ENCODE measurements around the gene LRP3. TPM values are rescaled to one million over a fixed set of nuclear protein-coding genes. Genes with fewer than 3 reads are reported as not detected.
"Not testable (repeated sequence)": the region's sequence is repeated elsewhere in the genome, so short reads cannot be mapped to it uniquely, and the experiment has no call there.

The LRP3 gene
- total RNA-seq, 2 experiments from 2014 or later = not detected

GRCh38 chr19:33176670-33177416 lies 17.3 kb upstream of the LRP3 start:
- H3K4me3 Mint-ChIP-seq = peak overlapping the region; percentile 95
- POLR2A ChIA-PET = interaction anchor here (0.6 to 2.8 kb wide), 13 partner anchors 11 to 599 kb away, joined by 3 to 62 read pairs (median 5); no protein-coding TSS in a partner anchor
- H3K27me3 Mint-ChIP-seq (ENCODE audit: low read depth) = peaks cover 6% of the 10 kb centered on the region
- peaks cover 12% of the 10 kb centered on the region for H3K36me3 Mint-ChIP-seq (ENCODE audit: low read depth)
- CTCF ChIA-PET = interaction anchor here (0.9 to 3.8 kb wide), 19 partner anchors 8 to 596 kb away, joined by 3 to 58 read pairs (median 7); partner anchors contain the start of genes CEBPG and PDCD5
- ATAC-seq (peak; percentile 86), DNase-seq (peak; percentile 96)
- peak overlapping the region; percentile 96 for H3K27ac Mint-ChIP-seq
- H3K4me1 Mint-ChIP-seq (ENCODE audit: low read depth) = peaks cover 30% of the 10 kb centered on the region
- H3K9me3 Mint-ChIP-seq (ENCODE audit: insufficient read depth) = no peaks in the 10 kb centered on the region

- peaks cover 29% of the 10 kb centered on the region for H3K4me1 Mint-ChIP-seq (ENCODE audit: low read depth)
- ATAC-seq (no peak), DNase-seq (no peak)
- peaks cover 12% of the 10 kb centered on the region for H3K36me3 Mint-ChIP-seq (ENCODE audit: low read depth)
- ChIA-PET POLR2A (interaction anchor here (0.7 to 2.8 kb wide), 9 partner anchors 12 to 591 kb away, joined by 4 to 62 read pairs (median 5); no protein-coding TSS in a partner anchor), CTCF (interaction anchor here (1.0 to 3.8 kb wide), 18 partner anchors 7 to 596 kb away, joined by 3 to 58 read pairs (median 8); partner anchors contain the start of genes CEBPG and PDCD5)
- peak overlapping the region; percentile 95 for H3K4me3 Mint-ChIP-seq
- no peaks in the 10 kb centered on the region for H3K9me3 Mint-ChIP-seq (ENCODE audit: insufficient read depth)
- peaks cover 6% of the 10 kb centered on the region for H3K27me3 Mint-ChIP-seq (ENCODE audit: low read depth)
- peak overlapping the region; percentile 96 for H3K27ac Mint-ChIP-seq
These were observed 16.6 kb upstream of the LRP3 start for GRCh38 chr19:33177417-33177979.

- POLR2A ChIA-PET = no interaction called here
- Mint-ChIP-seq H3K27me3 (ENCODE audit: low read depth) (peaks cover 8% of the 10 kb centered on the region), H3K4me1 (ENCODE audit: low read depth) (peaks cover 9% of the 10 kb centered on the region), H3K4me3 (no peak overlapping the region), H3K27ac (no peak overlapping the region), H3K36me3 (ENCODE audit: low read depth) (no peaks in the 10 kb centered on the region), H3K9me3 (ENCODE audit: insufficient read depth) (no peaks in the 10 kb centered on the region)
- CTCF ChIA-PET = interaction anchor here (1.0 to 4.8 kb wide), 4 partner anchors 10 to 44 kb away, joined by 3 to 57 read pairs (median 19); no protein-coding TSS in a partner anchor
- no peak for DNase-seq
- ATAC-seq = no peak
These were observed 7.5 kb upstream of the LRP3 start for GRCh38 chr19:33186431-33187182.

- ATAC-seq (no peak), DNase-seq (no peak)
- Mint-ChIP-seq H3K4me1 (ENCODE audit: low read depth) (peaks cover 9% of the 10 kb centered on the region), H3K27ac (no peak overlapping the region), H3K9me3 (ENCODE audit: insufficient read depth) (no peaks in the 10 kb centered on the region), H3K36me3 (ENCODE audit: low read depth) (no peaks in the 10 kb centered on the region), H3K27me3 (ENCODE audit: low read depth) (peaks cover 13% of the 10 kb centered on the region), H3K4me3 (no peak overlapping the region)
- ChIA-PET POLR2A (no interaction called here), CTCF (interaction anchor here (1.7 to 4.8 kb wide), 2 partner anchors 10 to 42 kb away, joined by 7 to 57 read pairs; no protein-coding TSS in a partner anchor)
These were observed 7.0 kb upstream of the LRP3 start for GRCh38 chr19:33187183-33187540.

- peaks cover 9% of the 10 kb centered on the region for H3K4me1 Mint-ChIP-seq (ENCODE audit: low read depth)
These were observed 4.7 kb upstream of the LRP3 start for GRCh38 chr19:33189453-33189852.

GRCh38 chr19:33191092-33191491 lies 3.0 kb upstream of the LRP3 start:
- CTCF ChIA-PET = interaction anchor here (1.0 kb wide), 1 partner anchor 31 kb away, joined by 4 read pairs; no protein-coding TSS in a partner anchor
- ATAC-seq; DNase-seq; H3K9me3 Mint-ChIP-seq (ENCODE audit: insufficient read depth); POLR2A ChIA-PET; H3K4me1 Mint-ChIP-seq (ENCODE audit: low read depth); H3K27ac Mint-ChIP-seq; H3K36me3 Mint-ChIP-seq (ENCODE audit: low read depth); H3K4me3 Mint-ChIP-seq: not testable (repeated sequence)
- peaks cover 33% of the 10 kb centered on the region for H3K27me3 Mint-ChIP-seq (ENCODE audit: low read depth)

More at GRCh38 chr19:33189453-33189852, 4.7 kb upstream of the LRP3 start:
- Mint-ChIP-seq H3K27ac (no peak overlapping the region), H3K9me3 (ENCODE audit: insufficient read depth) (no peaks in the 10 kb centered on the region), H3K27me3 (ENCODE audit: low read depth) (peaks cover 29% of the 10 kb centered on the region), H3K36me3 (ENCODE audit: low read depth) (no peaks in the 10 kb centered on the region), H3K4me3 (no peak overlapping the region)
- DNase-seq = no peak
- CTCF ChIA-PET = interaction anchor here (0.7 kb wide), 1 partner anchor 12 kb away, joined by 3 read pairs; no protein-coding TSS in a partner anchor
- POLR2A ChIA-PET = no interaction called here
- ATAC-seq = no peak

GRCh38 chr19:33191501-33191900 lies 2.6 kb upstream of the LRP3 start:
- POLR2A ChIA-PET = no interaction called here
- Mint-ChIP-seq H3K4me3 (no peak overlapping the region), H3K27ac (no peak overlapping the region), H3K36me3 (ENCODE audit: low read depth) (no peaks in the 10 kb centered on the region), H3K4me1 (ENCODE audit: low read depth) (peaks cover 5% of the 10 kb centered on the region), H3K27me3 (ENCODE audit: low read depth) (peaks cover 33% of the 10 kb centered on the region), H3K9me3 (ENCODE audit: insufficient read depth) (no peaks in the 10 kb centered on the region)
- CTCF ChIA-PET = interaction anchor here (1.0 to 1.8 kb wide), 3 partner anchors 8 to 44 kb away, joined by 3 to 4 read pairs (median 4); no protein-coding TSS in a partner anchor
- DNase-seq (no peak), ATAC-seq (no peak)

GRCh38 chr19:33192010-33192409 lies 2.1 kb upstream of the LRP3 start:
- peaks cover 36% of the 10 kb centered on the region for H3K27me3 Mint-ChIP-seq (ENCODE audit: low read depth)
- no peak for ATAC-seq
- CTCF ChIA-PET = interaction anchor here (1.0 to 1.8 kb wide), 3 partner anchors 9 to 43 kb away, joined by 3 to 4 read pairs (median 4); no protein-coding TSS in a partner anchor
- no peak for DNase-seq
- no peaks in the 10 kb centered on the region for H3K36me3 Mint-ChIP-seq (ENCODE audit: low read depth)
- H3K27ac Mint-ChIP-seq = no peak overlapping the region
- H3K4me3 Mint-ChIP-seq = no peak overlapping the region
- POLR2A ChIA-PET = no interaction called here
- no peaks in the 10 kb centered on the region for H3K9me3 Mint-ChIP-seq (ENCODE audit: insufficient read depth)
- no peaks in the 10 kb centered on the region for H3K4me1 Mint-ChIP-seq (ENCODE audit: low read depth)

GRCh38 chr19:33193269-33193864 lies 763 bp upstream of the LRP3 start:
- ChIA-PET CTCF (interaction anchor here (1.8 kb wide), 1 partner anchor 10 kb away, joined by 4 read pairs; no protein-coding TSS in a partner anchor), POLR2A (no interaction called here)
- ATAC-seq (no peak), DNase-seq (no peak)
- H3K27me3 Mint-ChIP-seq (ENCODE audit: low read depth) = peaks cover 38% of the 10 kb centered on the region
- no peaks in the 10 kb centered on the region for H3K36me3 Mint-ChIP-seq (ENCODE audit: low read depth)
- H3K9me3 Mint-ChIP-seq (ENCODE audit: insufficient read depth) = no peaks in the 10 kb centered on the region
- H3K27ac Mint-ChIP-seq = no peak overlapping the region
- H3K4me3 Mint-ChIP-seq = no peak overlapping the region
- no peaks in the 10 kb centered on the region for H3K4me1 Mint-ChIP-seq (ENCODE audit: low read depth)

- ATAC-seq (peak; percentile 37), DNase-seq (no peak)
- CTCF ChIA-PET = no interaction called here
- Mint-ChIP-seq H3K27ac (no peak overlapping the region), H3K9me3 (ENCODE audit: insufficient read depth) (no peaks in the 10 kb centered on the region), H3K4me3 (no peak overlapping the region), H3K27me3 (ENCODE audit: low read depth) (peaks cover 38% of the 10 kb centered on the region), H3K4me1 (ENCODE audit: low read depth) (no peaks in the 10 kb centered on the region), H3K36me3 (ENCODE audit: low read depth) (no peaks in the 10 kb centered on the region)
- POLR2A ChIA-PET = no interaction called here
These were observed 379 bp downstream of the LRP3 start for GRCh38 chr19:33194532-33194885.

- Mint-ChIP-seq H3K4me1 (ENCODE audit: low read depth) (no peaks in the 10 kb centered on the region), H3K36me3 (ENCODE audit: low read depth) (no peaks in the 10 kb centered on the region), H3K4me3 (peak overlapping the region; percentile 18), H3K27me3 (ENCODE audit: low read depth) (peaks cover 38% of the 10 kb centered on the region), H3K27ac (no peak overlapping the region), H3K9me3 (ENCODE audit: insufficient read depth) (no peaks in the 10 kb centered on the region)
- DNase-seq (no peak), ATAC-seq (peak; percentile 38)
- ChIA-PET CTCF (no interaction called here), POLR2A (no interaction called here)
These were observed 935 bp downstream of the LRP3 start for GRCh38 chr19:33194886-33195644.
